Left lung (tissue), 10 donors: Measurements from ENCODE around the gene LLPH. TPM values are rescaled to one million over a fixed set of nuclear protein-coding genes. Genes with fewer than 3 reads are reported as not detected.

Experiments used
- ATAC-seq: fragments of 200-7000 bp; cut with Tn5 transposase; one replicate; pipeline ENCODE4 v1.9.1; 2020; ENCODE audit warnings: moderate library complexity
- DNase-seq, 4 donors: peaks; one replicate each; pipeline ENCODE4 v3.0.0-alpha.2; 2013 to 2020
- H3K27ac ChIP-seq, 2 donors: fragments of 200-600 bp; sonication (generic) in 1 of 2; one replicate each; pipeline versions ENCODE4 v1.5.0 to v1.8.0; 2020 to 2021
- H3K27me3 ChIP-seq, 2 donors: fragments of 200-600 bp; sonication (generic) in 1 of 2; one replicate each; pipeline versions ENCODE4 v1.5.0 to v1.8.0; 2020 to 2021
- H3K36me3 ChIP-seq, 2 donors: fragments of 200-600 bp; sonication (generic) in 1 of 2; one replicate each; pipeline versions ENCODE4 v1.5.0 to v1.8.0; 2020 to 2021
- H3K4me1 ChIP-seq, 2 donors: fragments of 200-600 bp; one replicate each; pipeline ENCODE4 v1.8.0; 2021
- H3K4me3 ChIP-seq, 2 donors: fragments of 200-600 bp; sonication (generic) in 1 of 2; one replicate each; pipeline versions ENCODE4 v1.5.0 to v1.8.0; 2020 to 2021; ENCODE audit warnings: mild to moderate bottlenecking in 1 of 2
- H3K9me3 ChIP-seq, 2 donors: fragments of 200-600 bp; sonication (generic) in 1 of 2; one replicate each; pipeline versions ENCODE4 v1.5.0 to v1.8.0; 2020 to 2021
- CTCF ChIP-seq, 2 donors: fragments of 200-600 bp; sonication (generic) in 1 of 2; IDR thresholded peaks; one replicate each; pipeline versions ENCODE4 v1.5.0 to v1.8.0; 2021; ENCODE audit warnings: antibody characterized with exemption in 2 of 2
- intact Hi-C, 2 donors: fragments of 100-400 bp; cut with DNase I; formaldehyde crosslinking; loops; one replicate each; pipeline versions ENCODE4 v1.11.2 to v1.14.2; 2022
- polyA plus RNA-seq, 6 donors: library from polyadenylated mRNA; unstranded; fragments of 120-200 nt; gene quantifications; one replicate each; pipeline ENCODE4 v1.2.1, GENCODE V29; 2013; ENCODE audit not compliant: insufficient read length in 6 of 6
- total RNA-seq, 2 donors: library from RNA; stranded (reverse); fragmentation: NEBNext Ultra II Directional; extraction: Animal tissue kit (Norgen Biotek cat#: 25700); gene quantifications; one replicate each; pipeline ENCODE4 v1.2.1, GENCODE V29; 2021
- donor health status: DM: no; HTN: yes; CAD: no.
- donor health status: DM: no; HTN: no; CAD: no.

Gene LLPH
- total and polyA plus RNA-seq, 8 donors, result 16.8 to 26.5 (median 23.5) TPM

- DNase-seq, result no peak
- no peaks in the 10 kb centered on the region for H3K9me3 ChIP-seq
- no peaks in the 10 kb centered on the region for H3K27me3 ChIP-seq
- no peaks in the 10 kb centered on the region for H3K36me3 ChIP-seq
- TF ChIP-seq CTCF (IDR thresholded peaks at IDR 0.05), result no peak
- H3K27ac ChIP-seq, result no peak overlapping the region
- peaks cover 0 to 4% of the 10 kb centered on the region in 2 donors for H3K4me1 ChIP-seq
- intact Hi-C loops, result no loop called here
- ATAC-seq, result no peak
- no peak overlapping the region for H3K4me3 ChIP-seq
Measured at GRCh38 chr12:66074561-66074960, 56.0 kb downstream of the LLPH start.

GRCh38 chr12:66072566-66072965 lies 58.0 kb downstream of the LLPH start:
- Histone ChIP-seq H3K27ac (no peak overlapping the region), H3K27me3 (no peaks in the 10 kb centered on the region), H3K4me3 (no peak overlapping the region), H3K4me1 (peaks cover 0 to 4% of the 10 kb centered on the region in 2 donors), H3K9me3 (no peaks in the 10 kb centered on the region), H3K36me3 (no peaks in the 10 kb centered on the region)
- TF ChIP-seq CTCF (IDR thresholded peaks at IDR 0.05), result no peak
- intact Hi-C loops, result no loop called here
- DNase-seq (no peak), ATAC-seq (no peak)

- intact Hi-C loops, result no loop called here
- Histone ChIP-seq H3K4me1 (peaks cover 0 to 4% of the 10 kb centered on the region in 2 donors), H3K27me3 (no peaks in the 10 kb centered on the region), H3K4me3 (no peak overlapping the region), H3K36me3 (no peaks in the 10 kb centered on the region), H3K9me3 (no peaks in the 10 kb centered on the region), H3K27ac (no peak overlapping the region)
- DNase-seq (no peak), ATAC-seq (no peak)
- TF ChIP-seq CTCF (IDR thresholded peaks at IDR 0.05), result no peak
Measured at GRCh38 chr12:66072135-66072534, 58.4 kb downstream of the LLPH start.

GRCh38 chr12:66071549-66071948 lies 59.0 kb downstream of the LLPH start:
- intact Hi-C loops, result no loop called here
- no peak for TF ChIP-seq CTCF (IDR thresholded peaks at IDR 0.05)
- H3K4me3 ChIP-seq, result no peak overlapping the region
- DNase-seq, result no peak
- no peak overlapping the region for H3K27ac ChIP-seq
- peaks cover 0 to 4% of the 10 kb centered on the region in 2 donors for H3K4me1 ChIP-seq
- ATAC-seq, result no peak
- no peaks in the 10 kb centered on the region for H3K36me3 ChIP-seq
- no peaks in the 10 kb centered on the region for H3K27me3 ChIP-seq
- no peaks in the 10 kb centered on the region for H3K9me3 ChIP-seq

GRCh38 chr12:66070378-66071120 lies 60.0 kb downstream of the LLPH start:
- ATAC-seq (no peak), DNase-seq (no peak)
- Histone ChIP-seq H3K4me1 (peaks cover 0 to 4% of the 10 kb centered on the region in 2 donors), H3K27me3 (no peaks in the 10 kb centered on the region), H3K36me3 (no peaks in the 10 kb centered on the region), H3K27ac (no peak overlapping the region), H3K9me3 (no peaks in the 10 kb centered on the region), H3K4me3 (no peak overlapping the region)
- intact Hi-C loops, result no loop called here
- no peak for TF ChIP-seq CTCF (IDR thresholded peaks at IDR 0.05)
